Tibial artery (tissue), 4 donors: ENCODE data around the gene ADAM8.

Source experiments
- DNase-seq, 2 donors: peaks; one replicate each; pipeline ENCODE4 v3.0.0-alpha.2; 2019
- H3K27ac ChIP-seq, 2 donors: fragments of 200-600 bp; sonication (generic) in 1 of 2; 1 replicate in 1 of 2; 2 replicates in 1 of 2; pipeline ENCODE4 v1.5.1; 2018 to 2019; ENCODE audit warnings: mild to moderate bottlenecking in 1 of 2
- H3K27me3 ChIP-seq, 2 donors: fragments of 200-600 bp; sonication (generic) in 1 of 2; one replicate each; pipeline versions ENCODE4 v1.5.1 to v1.6.0; 2016 to 2019
- H3K36me3 ChIP-seq, 3 donors: fragments of 200-600 bp; sonication (generic) in 2 of 3; one replicate each; pipeline ENCODE4 v1.5.1; 2016 to 2019; ENCODE audit warnings: mild to moderate bottlenecking in 2 of 3
- H3K4me1 ChIP-seq, 4 donors: fragments of 200-600 bp; sonication (generic) in 2 of 4; 1 replicate in 3 of 4; 2 replicates in 1 of 4; pipeline ENCODE4 v1.5.1; 2016 to 2019
- H3K4me3 ChIP-seq, 2 donors: fragments of 200-600 bp; sonication (generic) in 1 of 2; 1 replicate in 1 of 2; 2 replicates in 1 of 2; pipeline ENCODE4 v1.5.1; 2018 to 2019; ENCODE audit warnings: mild to moderate bottlenecking in 2 of 2
- H3K9me3 ChIP-seq, 3 donors: fragments of 200-600 bp; sonication (generic) in 1 of 3; one replicate each; pipeline ENCODE4 v1.5.1; 2016 to 2019
- intact Hi-C: fragments of 100-400 bp; cut with DNase I; formaldehyde crosslinking; loops from one replicate; pipeline ENCODE4 v1.15.0; 2023; ENCODE audit warnings: low total_unique reads
- TF ChIP-seq, protein P1 (sequence below), 2 experiments: fragments of 200-600 bp in 1 of 2; fragments of 450-650 bp in 1 of 2; IDR thresholded peaks; one replicate each; pipeline ENCODE4 v1.5.1; 2017 to 2019; ENCODE audit warnings: antibody characterized with exemption in 2 of 2, mild to moderate bottlenecking in 1 of 2, moderate library complexity in 1 of 2

The ADAM8 gene

DNA sequence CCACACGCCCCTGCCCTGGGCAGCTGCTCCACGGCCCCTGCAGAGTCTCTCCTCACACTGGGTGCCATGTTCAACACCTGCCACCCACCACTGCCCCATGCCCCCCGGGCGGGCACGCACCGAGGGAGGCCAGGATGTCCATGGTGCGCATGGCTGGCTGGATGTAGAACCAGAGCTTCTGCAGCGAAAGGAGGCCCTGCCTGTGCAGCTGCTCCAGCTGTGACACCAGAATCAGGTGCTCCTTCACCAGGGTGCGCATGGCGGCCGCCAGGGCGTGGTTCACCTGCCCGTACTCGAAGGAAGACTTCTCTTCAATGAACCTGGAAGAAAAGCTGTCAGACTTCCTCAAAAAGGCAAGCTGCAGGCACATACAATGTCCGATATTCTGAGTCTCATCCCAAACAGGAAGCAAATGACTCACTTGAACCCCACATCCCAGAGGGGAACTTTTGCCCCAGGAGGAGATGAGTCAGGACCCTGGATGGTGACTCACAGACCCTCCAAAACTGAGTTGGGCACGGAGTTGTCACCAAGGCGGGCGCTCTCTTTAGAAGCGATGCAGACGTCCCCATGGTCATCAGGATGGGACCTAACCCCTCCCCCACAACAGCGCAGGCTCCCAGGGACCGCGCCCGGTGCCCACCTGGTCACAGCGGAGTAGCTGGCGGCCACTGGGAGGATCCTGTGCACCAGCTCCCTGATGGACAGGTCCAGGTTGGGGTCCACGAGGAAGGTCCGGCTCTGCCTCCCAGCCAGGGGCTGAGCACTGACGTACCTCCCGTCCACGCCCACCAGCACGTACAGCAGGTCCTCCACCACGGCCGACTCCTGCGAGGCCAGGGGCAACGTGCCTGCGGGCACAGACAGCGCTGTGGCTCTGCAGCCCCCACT, 16.5 kb upstream of the ADAM8 start:
- peaks cover 81 to 89% (median 89%) of the 10 kb centered on the region in 3 donors for H3K36me3 ChIP-seq
- H3K4me3 ChIP-seq, result no peak overlapping the region
- TF ChIP-seq, protein P1, sequence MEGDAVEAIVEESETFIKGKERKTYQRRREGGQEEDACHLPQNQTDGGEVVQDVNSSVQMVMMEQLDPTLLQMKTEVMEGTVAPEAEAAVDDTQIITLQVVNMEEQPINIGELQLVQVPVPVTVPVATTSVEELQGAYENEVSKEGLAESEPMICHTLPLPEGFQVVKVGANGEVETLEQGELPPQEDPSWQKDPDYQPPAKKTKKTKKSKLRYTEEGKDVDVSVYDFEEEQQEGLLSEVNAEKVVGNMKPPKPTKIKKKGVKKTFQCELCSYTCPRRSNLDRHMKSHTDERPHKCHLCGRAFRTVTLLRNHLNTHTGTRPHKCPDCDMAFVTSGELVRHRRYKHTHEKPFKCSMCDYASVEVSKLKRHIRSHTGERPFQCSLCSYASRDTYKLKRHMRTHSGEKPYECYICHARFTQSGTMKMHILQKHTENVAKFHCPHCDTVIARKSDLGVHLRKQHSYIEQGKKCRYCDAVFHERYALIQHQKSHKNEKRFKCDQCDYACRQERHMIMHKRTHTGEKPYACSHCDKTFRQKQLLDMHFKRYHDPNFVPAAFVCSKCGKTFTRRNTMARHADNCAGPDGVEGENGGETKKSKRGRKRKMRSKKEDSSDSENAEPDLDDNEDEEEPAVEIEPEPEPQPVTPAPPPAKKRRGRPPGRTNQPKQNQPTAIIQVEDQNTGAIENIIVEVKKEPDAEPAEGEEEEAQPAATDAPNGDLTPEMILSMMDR (IDR thresholded peaks at IDR 0.05), result no peak
- DNase-seq, result no peak
- no peaks in the 10 kb centered on the region for H3K9me3 ChIP-seq
- H3K27ac ChIP-seq, result no peak overlapping the region
- H3K4me1 ChIP-seq, result no peaks in the 10 kb centered on the region
- intact Hi-C loops, result no loop called here
- H3K27me3 ChIP-seq, result no peaks in the 10 kb centered on the region

DNA sequence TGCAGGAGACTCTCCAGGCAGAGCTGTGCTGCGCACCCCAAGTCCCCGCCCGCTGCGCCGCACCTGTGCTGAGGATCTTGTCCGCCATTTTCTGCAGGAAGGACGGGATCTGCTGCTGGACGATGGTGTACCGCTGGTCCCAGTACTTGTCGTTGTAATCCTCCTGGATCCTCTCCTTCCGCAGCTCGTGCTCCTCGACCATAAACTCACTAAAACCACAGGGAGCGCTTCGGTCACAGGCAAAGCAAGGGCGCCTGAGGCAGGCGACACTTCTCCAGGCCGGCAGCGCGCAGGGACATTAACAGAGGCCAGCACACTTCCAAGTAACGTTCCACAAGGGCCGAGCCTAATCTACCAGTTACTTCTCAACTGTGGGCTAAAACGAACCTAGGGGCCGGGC, 13.1 kb upstream of the ADAM8 start:
- no peaks in the 10 kb centered on the region for H3K9me3 ChIP-seq
- TF ChIP-seq, protein P1 (IDR thresholded peaks at IDR 0.05), result no peak
- H3K27ac ChIP-seq, result no peak overlapping the region
- H3K4me1 ChIP-seq, result no peaks in the 10 kb centered on the region
- H3K36me3 ChIP-seq, result peaks cover 80 to 89% (median 81%) of the 10 kb centered on the region in 3 donors
- H3K4me3 ChIP-seq, result no peak overlapping the region
- no peak for DNase-seq
- no peaks in the 10 kb centered on the region for H3K27me3 ChIP-seq
- intact Hi-C loops, result no loop called here

GRCh38 chr10:133287832-133288500, 11.3 kb upstream of the ADAM8 start:
- Histone ChIP-seq H3K27ac (no peak overlapping the region), H3K36me3 (peaks cover 80 to 89% (median 81%) of the 10 kb centered on the region in 3 donors), H3K27me3 (no peaks in the 10 kb centered on the region), H3K4me3 (no peak overlapping the region), H3K9me3 (no peaks in the 10 kb centered on the region), H3K4me1 (no peaks in the 10 kb centered on the region)
- intact Hi-C loops, result no loop called here
- TF ChIP-seq, protein P1 (IDR thresholded peaks at IDR 0.05), result no peak
- no peak for DNase-seq

DNA sequence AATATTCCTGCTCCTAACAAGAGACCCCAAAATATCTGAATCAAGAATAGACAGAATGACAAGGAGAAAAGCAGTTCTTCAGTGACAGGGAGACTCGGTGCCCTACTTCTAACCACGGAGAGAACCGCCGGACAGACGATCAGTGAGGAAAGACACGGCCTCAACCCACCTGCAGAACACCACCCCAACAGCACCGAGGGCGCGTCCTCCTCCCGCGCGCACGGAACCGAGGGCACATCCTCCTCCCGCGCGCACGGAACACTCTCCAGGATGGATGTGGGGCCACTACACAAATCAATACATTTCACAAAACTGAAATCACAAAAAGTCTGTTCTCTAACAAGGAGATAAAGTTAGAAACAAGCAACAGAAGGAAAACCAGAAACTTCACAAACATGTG, 9.7 kb upstream of the ADAM8 start:
- H3K4me3 ChIP-seq, result no peak overlapping the region
- DNase-seq, result no peak
- intact Hi-C loops, result no loop called here
- no peaks in the 10 kb centered on the region for H3K4me1 ChIP-seq
- no peaks in the 10 kb centered on the region for H3K9me3 ChIP-seq
- TF ChIP-seq, protein P1 (IDR thresholded peaks at IDR 0.05), result no peak
- no peak overlapping the region for H3K27ac ChIP-seq
- H3K27me3 ChIP-seq, result no peaks in the 10 kb centered on the region
- H3K36me3 ChIP-seq, result peaks cover 89 to 97% (median 89%) of the 10 kb centered on the region in 3 donors

DNA sequence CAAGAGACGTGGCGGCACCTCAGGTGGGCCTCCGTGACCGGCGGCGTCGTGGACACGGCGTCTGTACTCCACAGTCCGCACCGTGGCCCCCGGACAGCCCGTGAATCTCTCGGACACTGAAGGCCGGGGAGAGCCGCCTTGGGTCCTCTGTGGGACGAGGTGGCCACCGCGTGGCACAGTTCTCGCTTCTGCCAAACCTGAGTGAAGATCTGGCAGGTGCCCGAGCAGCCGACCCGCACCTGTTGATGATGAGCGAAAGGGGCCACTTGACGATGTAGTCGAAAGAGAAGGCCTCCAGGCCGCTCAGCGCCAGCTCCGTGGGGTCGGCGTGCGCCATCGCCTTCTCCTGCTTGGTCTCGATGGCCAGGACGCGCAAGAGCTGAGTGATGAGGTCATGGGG, 8.5 kb upstream of the ADAM8 start:
- intact Hi-C loops, result no loop called here
- Histone ChIP-seq H3K36me3 (peaks cover 88 to 100% (median 91%) of the 10 kb centered on the region in 3 donors), H3K4me1 (no peaks in the 10 kb centered on the region), H3K27ac (no peak overlapping the region), H3K27me3 (no peaks in the 10 kb centered on the region), H3K9me3 (no peaks in the 10 kb centered on the region), H3K4me3 (no peak overlapping the region)
- no peak for DNase-seq
- TF ChIP-seq, protein P1 (IDR thresholded peaks at IDR 0.05), result no peak
